Daoy (cell line): Measurements from ENCODE around the gene STPG3. TPM values are rescaled to one million over a fixed set of nuclear protein-coding genes. Genes with fewer than 3 reads are reported as not detected.
A peak's percentile ranks its signal among the peaks of the same experiment; 100 is the strongest.

Experiments
- DNase-seq: peaks from one replicate; pipeline ENCODE4 v3.0.0-alpha.2; 2015; ENCODE audit warnings: low read depth
- total RNA-seq: library from RNA; depleted of rRNA; stranded (reverse); fragments of >200 nt; shearing (Covaris generic); gene quantifications from 2 replicates; pipeline ENCODE4 v1.2.3, GENCODE V29; 2014; rRNA removed

Gene STPG3
- total RNA-seq, 1 experiment from 2014 or later = not detected

GRCh38 chr9:137300567-137301080 lies 49.5 kb downstream of the STPG3 start:
- DNase-seq = peak; percentile 56

- peak; percentile 83 for DNase-seq
Measured at GRCh38 chr9:137301081-137301947, 50.2 kb downstream of the STPG3 start.

GRCh38 chr9:137302118-137302448 lies 51.0 kb downstream of the STPG3 start, which contains the start of gene NRARP:
Gene NRARP (minus strand): TSS chr9:137302271. CDS start chr9:137301928, 343 bp downstream.
- DNase-seq = peak; percentile 93

GRCh38 chr9:137302449-137303150 lies 51.5 kb downstream of the STPG3 start:
- no peak for DNase-seq

Other genes starting within 250 kb of the STPG3 start
- 1.2 and 2.2 TPM in 2 replicates for gene ABCA2, start 223.0 kb upstream of the STPG3 start, total RNA-seq
- gene FUT7, start 219.2 kb upstream of the STPG3 start, total RNA-seq = not detected in 2 replicates
- 15.9 and 17.4 TPM in 2 replicates for gene NPDC1, start 205.1 kb upstream of the STPG3 start, total RNA-seq
- gene ENTPD2, start 197.2 kb upstream of the STPG3 start, total RNA-seq = not detected in 2 replicates
- 69.8 and 86.6 TPM in 2 replicates for gene SAPCD2, start 180.7 kb upstream of the STPG3 start, total RNA-seq
- 6.1 and 12.4 TPM in 2 replicates for gene UAP1L1, start 173.8 kb upstream of the STPG3 start, total RNA-seq
- gene MAN1B1, start 164.3 kb upstream of the STPG3 start, total RNA-seq = 57.5 and 61.9 TPM in 2 replicates
- gene DPP7, start 136.6 kb upstream of the STPG3 start, total RNA-seq = 23.0 and 35.4 TPM in 2 replicates
- 0.06 TPM in 1 of 2 replicates, not detected in the other for gene GRIN1, start 112.1 kb upstream of the STPG3 start, total RNA-seq
- not detected in 2 replicates for gene LRRC26, start 81.2 kb upstream of the STPG3 start, total RNA-seq
- not detected in 2 replicates for gene TMEM210, start 79.2 kb upstream of the STPG3 start, total RNA-seq
- gene ANAPC2, start 62.7 kb upstream of the STPG3 start, total RNA-seq = 11.3 and 23.5 TPM in 2 replicates
- gene SSNA1, start 62.6 kb upstream of the STPG3 start, total RNA-seq = 169 and 188 TPM in 2 replicates
- 11.7 and 12.8 TPM in 2 replicates for gene TPRN, start 50.5 kb upstream of the STPG3 start, total RNA-seq
- 62.3 and 65.4 TPM in 2 replicates for gene TMEM203, start 45.6 kb upstream of the STPG3 start, total RNA-seq
- 14.3 and 15.3 TPM in 2 replicates for gene NDOR1, start 45.6 kb upstream of the STPG3 start, total RNA-seq
- not detected in 2 replicates for gene RNF208, start 29.0 kb upstream of the STPG3 start, total RNA-seq
- gene CYSRT1, start 26.1 kb upstream of the STPG3 start, total RNA-seq = 0.91 TPM in 1 of 2 replicates, not detected in the other
- gene RNF224, start 23.8 kb upstream of the STPG3 start, total RNA-seq = 0.21 TPM in 1 of 2 replicates, not detected in the other
- gene SLC34A3, start 20.4 kb upstream of the STPG3 start, total RNA-seq = not detected in 2 replicates
- 294 and 321 TPM in 2 replicates for gene TUBB4B, start 10.0 kb upstream of the STPG3 start, total RNA-seq
- gene NELFB, start 4.0 kb downstream of the STPG3 start, total RNA-seq = 62.2 and 74.7 TPM in 2 replicates
- 13.4 and 18.7 TPM in 2 replicates for gene TOR4A, start 26.4 kb downstream of the STPG3 start, total RNA-seq
- 3.5 and 10.0 TPM in 2 replicates for gene NRARP, start 51.0 kb downstream of the STPG3 start, total RNA-seq
- 0.86 and 2.3 TPM in 2 replicates for gene EXD3, start 171.9 kb downstream of the STPG3 start, total RNA-seq
- not detected in 2 replicates for gene NOXA1, start 172.1 kb downstream of the STPG3 start, total RNA-seq
- gene ENTPD8, start 190.1 kb downstream of the STPG3 start, total RNA-seq = not detected in 2 replicates
- gene NSMF, start 208.0 kb downstream of the STPG3 start, total RNA-seq = 13.5 and 13.7 TPM in 2 replicates